ENCODE results near the gene TENT5C.

TENT5C gene

GRCh38 chr1:117672756-117673155 lies 66.9 kb downstream of the TENT5C start:
- TF ChIP-seq, protein P1, sequence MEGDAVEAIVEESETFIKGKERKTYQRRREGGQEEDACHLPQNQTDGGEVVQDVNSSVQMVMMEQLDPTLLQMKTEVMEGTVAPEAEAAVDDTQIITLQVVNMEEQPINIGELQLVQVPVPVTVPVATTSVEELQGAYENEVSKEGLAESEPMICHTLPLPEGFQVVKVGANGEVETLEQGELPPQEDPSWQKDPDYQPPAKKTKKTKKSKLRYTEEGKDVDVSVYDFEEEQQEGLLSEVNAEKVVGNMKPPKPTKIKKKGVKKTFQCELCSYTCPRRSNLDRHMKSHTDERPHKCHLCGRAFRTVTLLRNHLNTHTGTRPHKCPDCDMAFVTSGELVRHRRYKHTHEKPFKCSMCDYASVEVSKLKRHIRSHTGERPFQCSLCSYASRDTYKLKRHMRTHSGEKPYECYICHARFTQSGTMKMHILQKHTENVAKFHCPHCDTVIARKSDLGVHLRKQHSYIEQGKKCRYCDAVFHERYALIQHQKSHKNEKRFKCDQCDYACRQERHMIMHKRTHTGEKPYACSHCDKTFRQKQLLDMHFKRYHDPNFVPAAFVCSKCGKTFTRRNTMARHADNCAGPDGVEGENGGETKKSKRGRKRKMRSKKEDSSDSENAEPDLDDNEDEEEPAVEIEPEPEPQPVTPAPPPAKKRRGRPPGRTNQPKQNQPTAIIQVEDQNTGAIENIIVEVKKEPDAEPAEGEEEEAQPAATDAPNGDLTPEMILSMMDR (conservative IDR thresholded peaks at IDR 0.05; ENCODE audit: low read depth, low read length): no peak
- no peak overlapping the region for H3K4me3 ChIP-seq (ENCODE audit: low read depth, low read length)
- DNase-seq (ENCODE audit: low read depth): no peak

DNA sequence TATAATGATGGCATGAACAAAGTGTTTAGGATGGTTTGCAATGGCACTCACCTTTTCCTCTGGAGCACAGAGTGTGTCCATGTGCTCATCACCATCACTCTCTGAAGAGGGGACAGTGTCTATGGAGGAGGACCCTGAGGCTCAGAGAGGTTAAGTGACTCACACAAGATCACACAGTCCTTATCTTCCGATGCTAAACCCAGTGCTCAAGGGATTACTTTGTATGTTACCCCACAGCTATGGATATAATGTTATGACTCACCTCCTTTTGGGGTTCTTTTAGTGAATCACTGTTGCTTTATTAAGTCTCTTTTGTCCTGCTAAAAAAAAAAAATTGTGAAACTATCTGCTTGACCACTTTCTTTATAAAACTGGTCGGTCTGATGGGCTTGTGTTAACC lies 67.6 kb downstream of the TENT5C start:
- peak; percentile 46 for DNase-seq (ENCODE audit: low read depth)
- TF ChIP-seq, protein P1 (conservative IDR thresholded peaks at IDR 0.05; ENCODE audit: low read depth, low read length): no peak
- no peak overlapping the region for H3K4me3 ChIP-seq (ENCODE audit: low read depth, low read length)

- peak; percentile 44 for DNase-seq (ENCODE audit: low read depth)
- TF ChIP-seq, protein P1 (conservative IDR thresholded peaks at IDR 0.05; ENCODE audit: low read depth, low read length): peak; percentile 51
- H3K4me3 ChIP-seq (ENCODE audit: low read depth, low read length): no peak overlapping the region
These were observed 68.9 kb downstream of the TENT5C start for GRCh38 chr1:117674521-117675400.

GRCh38 chr1:117675907-117676430 lies 70.1 kb downstream of the TENT5C start:
- TF ChIP-seq, protein P1 (conservative IDR thresholded peaks at IDR 0.05; ENCODE audit: low read depth, low read length): no peak
- H3K4me3 ChIP-seq (ENCODE audit: low read depth, low read length): no peak overlapping the region
- no peak for DNase-seq (ENCODE audit: low read depth)

- no peak overlapping the region for H3K4me3 ChIP-seq (ENCODE audit: low read depth, low read length)
- TF ChIP-seq, protein P1 (conservative IDR thresholded peaks at IDR 0.05; ENCODE audit: low read depth, low read length): no peak
- no peak for DNase-seq (ENCODE audit: low read depth)
These were observed 70.8 kb downstream of the TENT5C start for GRCh38 chr1:117676615-117677130.
